HEK293T (cell line): ENCODE results near the gene MAGEF1.

Experiments used
- ARNT ChIP-seq: fragments of 450-650 bp; IDR thresholded peaks from 2 replicates; pipeline ENCODE4 v1.6.1; 2017; ENCODE audit warnings: mild to moderate bottlenecking
- FOXK2 ChIP-seq: fragments of 450-650 bp; IDR thresholded peaks from 2 replicates; pipeline ENCODE4 v1.6.1; 2016; ENCODE audit warnings: mild to moderate bottlenecking
- SP1 ChIP-seq: fragments of 450-650 bp; IDR thresholded peaks from 2 replicates; pipeline ENCODE4 v1.6.1; 2017
- ZNF384 ChIP-seq: fragments of 450-650 bp; IDR thresholded peaks from 2 replicates; pipeline ENCODE4 v1.6.1; 2016

DNA sequence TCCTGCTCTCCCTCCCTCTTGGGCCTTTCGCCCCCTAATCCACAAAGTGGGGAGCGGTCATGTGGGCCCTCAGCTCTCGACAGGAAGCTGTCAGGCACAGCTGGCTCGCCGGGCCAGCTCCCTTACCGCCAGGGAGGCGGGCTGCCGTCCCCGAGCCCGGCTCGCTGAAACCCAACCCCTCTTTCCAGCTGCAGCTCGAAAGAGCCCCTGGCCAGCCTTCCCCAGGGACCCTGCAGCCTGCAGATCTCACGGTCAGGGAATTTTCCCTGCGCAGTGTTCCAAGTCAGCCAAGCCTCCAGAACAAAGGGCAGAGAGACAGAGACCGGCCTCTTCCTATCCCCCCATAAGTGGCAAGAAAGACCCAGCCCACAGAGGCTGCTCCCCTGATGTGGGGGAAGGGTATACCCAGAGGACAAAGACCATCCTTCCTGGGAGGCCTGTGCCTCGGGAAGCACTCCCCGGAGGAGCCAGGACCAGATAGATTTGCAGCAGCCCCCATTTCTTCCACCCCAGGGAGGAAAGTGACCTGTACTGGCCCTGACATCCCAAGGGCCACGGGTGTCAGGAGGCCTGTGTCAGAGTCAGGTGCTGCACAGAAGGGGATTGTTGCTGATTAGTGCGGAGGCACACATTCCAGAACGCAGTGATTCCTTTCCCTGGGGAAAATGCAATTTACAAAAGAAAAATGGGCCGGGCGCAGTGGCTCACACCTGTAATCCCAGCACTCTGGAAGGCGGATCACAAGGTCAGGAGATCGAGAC lies 32.6 kb downstream of the MAGEF1 start:
- TF ChIP-seq ZNF384 (no peak), ARNT (no peak), FOXK2 (no peak), SP1 (no peak)
